ENCODE results near the gene COL11A2. TPM values are rescaled to one million over a fixed set of nuclear protein-coding genes. Genes with fewer than 3 reads are reported as not detected.

The COL11A2 gene
- total and polyA plus RNA-seq, 12 donors, result 0.05 to 7.2 (median 0.44) TPM

- 3 to 8% (median 7%) methylated on average over 4 of the region's 4 CpGs for WGBS, 4 donors
- intact Hi-C loops (cut with DNase I), result no loop called here
These were observed 11.8 kb upstream of the COL11A2 start for GRCh38 chr6:33204165-33204414.

GRCh38 chr6:33203443-33204164 lies 11.3 kb upstream of the COL11A2 start:
- TF ChIP-seq, protein P1, sequence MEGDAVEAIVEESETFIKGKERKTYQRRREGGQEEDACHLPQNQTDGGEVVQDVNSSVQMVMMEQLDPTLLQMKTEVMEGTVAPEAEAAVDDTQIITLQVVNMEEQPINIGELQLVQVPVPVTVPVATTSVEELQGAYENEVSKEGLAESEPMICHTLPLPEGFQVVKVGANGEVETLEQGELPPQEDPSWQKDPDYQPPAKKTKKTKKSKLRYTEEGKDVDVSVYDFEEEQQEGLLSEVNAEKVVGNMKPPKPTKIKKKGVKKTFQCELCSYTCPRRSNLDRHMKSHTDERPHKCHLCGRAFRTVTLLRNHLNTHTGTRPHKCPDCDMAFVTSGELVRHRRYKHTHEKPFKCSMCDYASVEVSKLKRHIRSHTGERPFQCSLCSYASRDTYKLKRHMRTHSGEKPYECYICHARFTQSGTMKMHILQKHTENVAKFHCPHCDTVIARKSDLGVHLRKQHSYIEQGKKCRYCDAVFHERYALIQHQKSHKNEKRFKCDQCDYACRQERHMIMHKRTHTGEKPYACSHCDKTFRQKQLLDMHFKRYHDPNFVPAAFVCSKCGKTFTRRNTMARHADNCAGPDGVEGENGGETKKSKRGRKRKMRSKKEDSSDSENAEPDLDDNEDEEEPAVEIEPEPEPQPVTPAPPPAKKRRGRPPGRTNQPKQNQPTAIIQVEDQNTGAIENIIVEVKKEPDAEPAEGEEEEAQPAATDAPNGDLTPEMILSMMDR (IDR thresholded peaks at IDR 0.05), result no peak
- TF ChIP-seq POLR2A (IDR thresholded peaks at IDR 0.05), result no peak
- DNase-seq, result no peak
- H3K27ac ChIP-seq, result peak overlapping the region in 1 of 5 donors; percentile 76
- WGBS, 4 donors, result 75 to 90% (median 88%) methylated on average over 7 of the region's 7 CpGs
- intact Hi-C loops (cut with DNase I), result no loop called here
- no peaks in the 10 kb centered on the region for H3K9me3 ChIP-seq (replicated peaks in 1 of 3)
- H3K4me3 ChIP-seq, result no peak overlapping the region
- H3K27me3 ChIP-seq, result no peaks in the 10 kb centered on the region
- peaks cover 0 to 23% of the 10 kb centered on the region in 2 donors for H3K36me3 ChIP-seq (replicated peaks in 1 of 2)
- peaks cover 38 to 46% of the 10 kb centered on the region in 2 donors for H3K4me1 ChIP-seq (replicated peaks in 1 of 2)

More at GRCh38 chr6:33204165-33204414, 11.8 kb upstream of the COL11A2 start:
- H3K9me3 ChIP-seq (replicated peaks in 1 of 3), result no peaks in the 10 kb centered on the region
- peaks cover 35 to 46% of the 10 kb centered on the region in 2 donors for H3K4me1 ChIP-seq (replicated peaks in 1 of 2)
- no peak for TF ChIP-seq POLR2A (IDR thresholded peaks at IDR 0.05)
- TF ChIP-seq, protein P1 (IDR thresholded peaks at IDR 0.05), result no peak
- H3K27me3 ChIP-seq, result no peaks in the 10 kb centered on the region
- peak overlapping the region in 1 of 5 donors; percentile 76 for H3K27ac ChIP-seq
- no peak for DNase-seq
- H3K4me3 ChIP-seq, result peak overlapping the region in 2 of 4 donors; percentile 43 to 65
- peaks cover 0 to 23% of the 10 kb centered on the region in 2 donors for H3K36me3 ChIP-seq (replicated peaks in 1 of 2)

DNA sequence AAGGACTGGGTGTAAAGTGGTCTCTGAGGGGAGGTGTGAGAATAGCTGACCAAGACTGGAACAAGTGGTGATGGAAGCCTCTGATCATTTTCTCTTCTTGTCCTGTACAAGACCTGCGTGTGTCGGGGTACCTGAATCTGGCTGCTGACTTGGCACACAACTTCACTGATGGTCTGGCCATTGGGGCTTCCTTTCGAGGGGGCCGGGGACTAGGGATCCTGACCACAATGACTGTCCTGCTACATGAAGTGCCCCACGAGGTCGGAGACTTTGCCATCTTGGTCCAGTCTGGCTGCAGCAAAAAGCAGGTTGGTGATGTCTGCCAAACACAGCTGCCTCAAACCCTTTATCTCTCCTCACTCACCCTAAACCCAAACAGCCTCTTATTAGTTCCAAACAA lies 10.5 kb upstream of the COL11A2 start:
- Histone ChIP-seq H3K27ac (no peak overlapping the region), H3K4me3 (no peak overlapping the region), H3K9me3 (replicated peaks in 1 of 3) (no peaks in the 10 kb centered on the region), H3K36me3 (replicated peaks in 1 of 2) (peaks cover 0 to 23% of the 10 kb centered on the region in 2 donors), H3K27me3 (no peaks in the 10 kb centered on the region), H3K4me1 (replicated peaks in 1 of 2) (peaks cover 45 to 54% of the 10 kb centered on the region in 2 donors)
- TF ChIP-seq, protein P1 (IDR thresholded peaks at IDR 0.05), result no peak
- TF ChIP-seq POLR2A (IDR thresholded peaks at IDR 0.05), result no peak
- intact Hi-C loops (cut with DNase I), result no loop called here
- 82 to 94% (median 86%) methylated on average over 2 to 6 of the region's 6 CpGs for WGBS, 4 donors
- no peak for DNase-seq

- TF ChIP-seq POLR2A (IDR thresholded peaks at IDR 0.05), result no peak
- TF ChIP-seq, protein P1 (IDR thresholded peaks at IDR 0.05), result no peak
- Histone ChIP-seq H3K27ac (peak overlapping the region in 2 of 5 donors; percentile 98), H3K27me3 (no peaks in the 10 kb centered on the region), H3K4me3 (peak overlapping the region in 1 of 4 donors; percentile 86), H3K36me3 (replicated peaks in 1 of 2) (peaks cover 0 to 27% of the 10 kb centered on the region in 2 donors), H3K4me1 (replicated peaks in 1 of 2) (peaks cover 37 to 58% of the 10 kb centered on the region in 2 donors), H3K9me3 (replicated peaks in 1 of 3) (no peaks in the 10 kb centered on the region)
- intact Hi-C loops (cut with DNase I), result no loop called here
- 73 to 81% (median 78%) methylated on average over 6 of the region's 6 CpGs for WGBS, 4 donors
- no peak for DNase-seq
These were observed 9.7 kb upstream of the COL11A2 start for GRCh38 chr6:33201935-33202334.
